Natural killer cell (primary cell): Measurements from ENCODE around the gene SNN. TPM values are rescaled to one million over a fixed set of nuclear protein-coding genes. Genes with fewer than 3 reads are reported as not detected.
A peak's percentile ranks its signal among the peaks of the same experiment; 100 is the strongest.

Source experiments
- ATAC-seq, 3 donors: fragments of 150-1000 bp in 2 of 3; fragments of 200-7000 bp in 1 of 3; cut with Tn5 transposase; 1 replicate in 1 of 3; 2 replicates in 2 of 3; pipeline ENCODE4 v1.10.0; 2021; ENCODE audit warnings: mild to moderate bottlenecking in 2 of 3, moderate library complexity in 2 of 3
- DNase-seq, 2 donors: peaks; one replicate each; pipeline versions ENCODE4 v3.0.0 to v3.0.0-alpha.2; 2013 to 2021; ENCODE audit warnings: mixed read lengths in 1 of 2
- H3K27ac ChIP-seq: one replicate; pipeline ENCODE4 v1.5.1; 2013; ENCODE audit warnings: mild to moderate bottlenecking, low read length
- H3K27me3 ChIP-seq: one replicate; pipeline ENCODE4 v1.6.1; 2013; ENCODE audit warnings: low read length; ENCODE audit not compliant: control insufficient read depth, insufficient read depth
- H3K36me3 ChIP-seq: one replicate; pipeline ENCODE4 v1.6.1; 2013; ENCODE audit warnings: low read length; ENCODE audit not compliant: control insufficient read depth, insufficient read depth
- H3K4me1 ChIP-seq: one replicate; pipeline ENCODE4 v1.6.1; 2013; ENCODE audit warnings: low read length; ENCODE audit not compliant: control insufficient read depth, insufficient read depth
- H3K4me3 ChIP-seq: one replicate; pipeline ENCODE4 v1.5.1; 2013; ENCODE audit warnings: low read length
- H3K9me3 ChIP-seq: one replicate; pipeline ENCODE4 v1.6.1; 2013; ENCODE audit warnings: low read length; ENCODE audit not compliant: control insufficient read depth, insufficient read depth
- H3K27ac Mint-ChIP-seq, 2 donors: one replicate each; pipeline ENCODE4 v1.8.0; 2022; ENCODE audit warnings: mild to moderate bottlenecking in 2 of 2, mixed read lengths in 2 of 2, moderate library complexity in 1 of 2
- H3K27me3 Mint-ChIP-seq, 2 donors: one replicate each; pipeline ENCODE4 v1.8.0; 2022; ENCODE audit warnings: low read depth in 2 of 2, mixed read lengths in 2 of 2
- H3K36me3 Mint-ChIP-seq: one replicate; pipeline ENCODE4 v1.8.0; 2022; ENCODE audit warnings: mixed read lengths
- H3K4me1 Mint-ChIP-seq, 2 donors: one replicate each; pipeline ENCODE4 v1.8.0; 2022; ENCODE audit warnings: mixed read lengths in 2 of 2
- H3K4me3 Mint-ChIP-seq: one replicate; pipeline ENCODE4 v1.8.0; 2022; ENCODE audit warnings: mild to moderate bottlenecking, moderate library complexity, mixed read lengths
- H3K9me3 Mint-ChIP-seq, 2 donors: one replicate each; pipeline ENCODE4 v1.8.0; 2022; ENCODE audit warnings: mixed read lengths in 2 of 2
- WGBS: methylation state at CpG from one replicate; pipeline ENCODE4 v1.1.7; 2013; ENCODE audit warnings: missing lambda C conversion rate; ENCODE audit not compliant: insufficient coverage; 5-methylcytosine and 5-hydroxymethylcytosine counted together
- intact Hi-C: fragments of 100-400 bp; cut with micrococcal nuclease; formaldehyde crosslinking; loops from one replicate; pipeline ENCODE4 v1.14.2; 2022
- total RNA-seq, 4 donors: library from RNA; stranded (reverse); fragments of 120-200 nt in 1 of 4; gene quantifications; one replicate each; pipeline versions ENCODE4 v1.2.3 to v1.2.4, GENCODE V29; 2013 to 2022
- TF ChIP-seq, protein P1 (sequence below): fragments of 200-600 bp; IDR thresholded peaks from one replicate; pipeline ENCODE4 v1.8.0; 2022; ENCODE audit warnings: antibody characterized with exemption

Gene SNN
- total RNA-seq, 3 donors from 2014 or later (not counting 1 experiment from before 2014, with no cell fraction given), result 5.3 to 20.0 (median 12.5) TPM

DNA sequence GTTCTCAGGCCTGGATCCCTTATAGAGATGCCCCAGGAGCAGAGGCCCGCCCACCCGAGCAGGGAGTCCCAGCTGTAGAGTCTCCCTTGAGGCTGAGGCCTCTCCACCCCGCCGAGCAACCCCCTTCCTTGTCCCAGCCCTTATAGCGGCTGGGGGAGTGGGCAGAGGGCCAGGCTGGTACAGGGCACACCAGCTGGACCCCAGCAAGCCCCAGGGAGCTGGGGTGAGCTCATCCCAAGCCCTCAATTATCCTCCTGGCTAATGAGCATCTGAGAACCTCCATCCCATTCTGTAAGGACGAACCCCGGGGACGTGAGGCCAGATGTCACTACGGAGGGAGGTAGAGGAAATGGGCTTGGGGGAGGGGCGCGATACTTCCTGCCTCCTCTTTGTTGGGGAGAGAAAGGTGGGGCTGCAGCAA, 3.2 kb upstream of the SNN start:
- no peak overlapping the region for H3K4me3 Mint-ChIP-seq
- no peaks in the 10 kb centered on the region for H3K9me3 Mint-ChIP-seq

DNA sequence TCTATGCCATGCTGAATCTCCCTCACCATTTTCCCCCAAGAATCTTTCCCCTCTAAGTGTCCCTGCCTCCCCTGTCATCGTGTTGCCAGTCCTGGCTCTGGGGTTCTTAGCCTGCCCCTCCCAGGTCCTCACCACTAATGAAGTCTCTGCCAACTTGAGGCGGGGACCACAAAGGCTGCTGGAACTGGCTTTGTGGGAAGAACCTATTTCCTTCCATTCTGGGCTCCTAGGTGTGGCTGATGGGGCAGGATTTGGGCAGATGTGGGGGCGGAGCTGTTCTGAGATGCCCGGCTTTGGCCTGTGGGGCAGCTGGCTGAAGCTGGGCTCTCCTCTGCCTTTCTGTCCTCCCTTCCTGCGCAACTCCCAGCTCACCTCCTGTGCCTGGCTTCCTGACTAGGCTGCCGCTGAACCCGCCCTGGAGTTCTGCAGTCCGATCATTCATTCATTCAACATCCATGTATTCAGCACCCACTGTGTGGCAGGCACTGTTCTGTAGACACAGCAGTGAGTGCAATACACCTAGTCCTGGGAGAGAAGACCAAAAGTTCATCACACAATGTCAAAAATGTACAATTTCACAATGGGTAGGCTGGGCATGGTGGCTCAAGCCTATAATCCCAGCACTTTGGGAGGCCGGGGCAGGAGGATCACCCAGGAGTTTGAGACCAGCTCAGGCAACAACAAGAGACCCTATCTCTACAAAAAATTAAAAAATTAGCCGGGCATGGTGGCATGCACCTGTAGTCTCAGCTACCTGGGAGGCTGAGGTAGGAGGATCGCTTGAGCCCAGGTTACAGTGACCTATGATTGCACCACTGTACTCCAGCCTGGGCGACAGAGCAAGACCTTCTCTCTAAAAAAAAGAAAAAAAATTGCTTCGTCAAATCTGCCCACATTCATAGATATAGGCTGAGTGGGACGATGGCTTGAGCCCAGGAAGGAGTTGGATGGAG, 1.9 kb upstream of the SNN start:
- Histone ChIP-seq H3K27ac (no peak overlapping the region), H3K36me3 (no peaks in the 10 kb centered on the region), H3K27me3 (peaks cover 6% of the 10 kb centered on the region), H3K4me1 (peaks cover 43% of the 10 kb centered on the region), H3K9me3 (no peaks in the 10 kb centered on the region), H3K4me3 (no peak overlapping the region)
- WGBS, result 86% methylated on average over 12 of the region's 14 CpGs
- intact Hi-C loops, result no loop called here
- peaks cover 0 to 7% of the 10 kb centered on the region in 2 donors for H3K27me3 Mint-ChIP-seq
- peaks cover 14 to 26% of the 10 kb centered on the region in 2 donors for H3K4me1 Mint-ChIP-seq
- DNase-seq, result peak in 1 of 2 donors; percentile 17
- ATAC-seq, result no peak
- no peaks in the 10 kb centered on the region for H3K9me3 Mint-ChIP-seq
- H3K4me3 Mint-ChIP-seq, result peak overlapping the region; percentile 76
- TF ChIP-seq, protein P1, sequence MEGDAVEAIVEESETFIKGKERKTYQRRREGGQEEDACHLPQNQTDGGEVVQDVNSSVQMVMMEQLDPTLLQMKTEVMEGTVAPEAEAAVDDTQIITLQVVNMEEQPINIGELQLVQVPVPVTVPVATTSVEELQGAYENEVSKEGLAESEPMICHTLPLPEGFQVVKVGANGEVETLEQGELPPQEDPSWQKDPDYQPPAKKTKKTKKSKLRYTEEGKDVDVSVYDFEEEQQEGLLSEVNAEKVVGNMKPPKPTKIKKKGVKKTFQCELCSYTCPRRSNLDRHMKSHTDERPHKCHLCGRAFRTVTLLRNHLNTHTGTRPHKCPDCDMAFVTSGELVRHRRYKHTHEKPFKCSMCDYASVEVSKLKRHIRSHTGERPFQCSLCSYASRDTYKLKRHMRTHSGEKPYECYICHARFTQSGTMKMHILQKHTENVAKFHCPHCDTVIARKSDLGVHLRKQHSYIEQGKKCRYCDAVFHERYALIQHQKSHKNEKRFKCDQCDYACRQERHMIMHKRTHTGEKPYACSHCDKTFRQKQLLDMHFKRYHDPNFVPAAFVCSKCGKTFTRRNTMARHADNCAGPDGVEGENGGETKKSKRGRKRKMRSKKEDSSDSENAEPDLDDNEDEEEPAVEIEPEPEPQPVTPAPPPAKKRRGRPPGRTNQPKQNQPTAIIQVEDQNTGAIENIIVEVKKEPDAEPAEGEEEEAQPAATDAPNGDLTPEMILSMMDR, result no peak
- H3K27ac Mint-ChIP-seq, result peak overlapping the region in 1 of 2 donors; percentile 26
- H3K36me3 Mint-ChIP-seq, result no peaks in the 10 kb centered on the region

More for the DNA sequence above, 3.2 kb upstream of the SNN start:
- no peak overlapping the region for H3K4me3 ChIP-seq
- TF ChIP-seq, protein P1, result no peak
- H3K36me3 Mint-ChIP-seq, result no peaks in the 10 kb centered on the region
- peaks cover 6% of the 10 kb centered on the region for H3K27me3 ChIP-seq
- peaks cover 30% of the 10 kb centered on the region for H3K4me1 ChIP-seq
- DNase-seq, result peak in 1 of 2 donors; percentile 70
- H3K27me3 Mint-ChIP-seq, result peaks cover 0 to 7% of the 10 kb centered on the region in 2 donors
- no peaks in the 10 kb centered on the region for H3K9me3 ChIP-seq
- no peak overlapping the region for H3K27ac Mint-ChIP-seq
- peaks cover 14 to 17% of the 10 kb centered on the region in 2 donors for H3K4me1 Mint-ChIP-seq
- H3K36me3 ChIP-seq, result no peaks in the 10 kb centered on the region
- intact Hi-C loops, result no loop called here
- no peak for ATAC-seq
- WGBS, result 24% methylated on average over 11 of the region's 11 CpGs
- H3K27ac ChIP-seq, result no peak overlapping the region

DNA sequence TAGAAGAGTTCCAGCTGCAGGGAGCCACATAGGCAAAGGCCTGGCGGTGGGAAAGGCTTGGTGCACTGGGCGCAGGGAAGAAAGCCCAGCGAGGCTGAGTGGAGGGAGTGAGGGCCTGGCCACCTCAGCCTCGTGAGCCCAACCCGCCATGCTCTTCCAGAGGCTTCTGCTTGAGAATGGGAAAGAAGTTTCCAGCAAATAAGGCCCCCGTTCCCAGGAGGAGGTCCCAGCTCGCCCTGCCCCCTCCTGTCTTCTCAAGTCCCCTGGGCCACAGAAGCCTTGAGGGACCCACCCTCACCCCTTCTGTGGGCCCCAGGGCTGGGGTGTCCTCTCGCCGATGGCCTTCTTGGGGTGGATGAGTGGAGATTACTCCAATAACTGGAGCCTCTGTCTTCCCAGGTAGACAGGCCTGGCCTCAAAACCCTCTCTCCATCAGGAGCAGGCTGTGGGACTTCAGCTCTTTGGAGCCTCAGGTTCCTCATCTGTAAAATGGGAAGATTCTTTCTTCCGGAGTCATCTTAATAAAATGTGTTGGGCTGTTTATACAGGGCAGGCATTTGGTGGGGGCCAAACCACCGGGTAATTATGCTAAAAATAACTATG, 933 bp upstream of the SNN start:
- Mint-ChIP-seq H3K4me1 (peaks cover 14 to 31% of the 10 kb centered on the region in 2 donors), H3K9me3 (no peaks in the 10 kb centered on the region), H3K4me3 (peak overlapping the region; percentile 76), H3K27ac (peak overlapping the region in 1 of 2 donors; percentile 21), H3K36me3 (no peaks in the 10 kb centered on the region), H3K27me3 (peaks cover 0 to 4% of the 10 kb centered on the region in 2 donors)
- peaks cover 6% of the 10 kb centered on the region for H3K27me3 ChIP-seq
- ATAC-seq (no peak), DNase-seq (peak in 1 of 2 donors; percentile 11)
- H3K4me3 ChIP-seq, result no peak overlapping the region
- H3K9me3 ChIP-seq, result no peaks in the 10 kb centered on the region
- H3K27ac ChIP-seq, result no peak overlapping the region
- TF ChIP-seq, protein P1, result no peak
- H3K4me1 ChIP-seq, result peaks cover 52% of the 10 kb centered on the region
- WGBS, result 92% methylated on average over 9 of the region's 11 CpGs
- no peaks in the 10 kb centered on the region for H3K36me3 ChIP-seq
- intact Hi-C loops, result no loop called here
